HG03095 (cell line): ENCODE results near the gene TRIM73.
A peak's percentile ranks its signal among the peaks of the same experiment; 100 is the strongest.
"Not testable (repeated sequence)": the region's sequence is repeated elsewhere in the genome, so short reads cannot be mapped to it uniquely, and the experiment has no call there.

Experiments
- ATAC-seq: cut with Tn5 transposase; IDR thresholded peaks from one replicate; pipeline ENCODE4 v1.9.1; 2021; ENCODE audit warnings: moderate library complexity; ENCODE audit not compliant: unreplicated experiment

TRIM73 gene

GRCh38 chr7:75395329-75395728, at the start of gene TRIM73:
TRIM73 (plus strand) TSS chr7:75395629; CDS start chr7:75398934, 3,305 bp downstream.
- not testable (repeated sequence) for ATAC-seq

- peak; percentile 65 for ATAC-seq
These were observed 36.5 kb upstream of the TRIM73 start for GRCh38 chr7:75358671-75359541.

GRCh38 chr7:75359542-75359848, 35.9 kb upstream of the TRIM73 start:
- peak; percentile 39 for ATAC-seq

- ATAC-seq, result not testable (repeated sequence)
These were observed 31.4 kb upstream of the TRIM73 start for GRCh38 chr7:75364079-75364478.

GRCh38 chr7:75366643-75367042, 28.8 kb upstream of the TRIM73 start:
- ATAC-seq, result not testable (repeated sequence)

GRCh38 chr7:75367313-75367712, 28.1 kb upstream of the TRIM73 start:
- not testable (repeated sequence) for ATAC-seq

- ATAC-seq, result not testable (repeated sequence)
These were observed 21.3 kb upstream of the TRIM73 start for GRCh38 chr7:75374144-75374518.

- not testable (repeated sequence) for ATAC-seq
These were observed 20.7 kb upstream of the TRIM73 start for GRCh38 chr7:75374519-75375317.

- ATAC-seq, result not testable (repeated sequence)
These were observed 2.2 kb upstream of the TRIM73 start for GRCh38 chr7:75393194-75393593.

- not testable (repeated sequence) for ATAC-seq
These were observed 2.4 kb downstream of the TRIM73 start for GRCh38 chr7:75397865-75398264.

- ATAC-seq, result peak; percentile 51
These were observed 3.6 kb downstream of the TRIM73 start for GRCh38 chr7:75398771-75399700.

- ATAC-seq, result not testable (repeated sequence)
These were observed 5.1 kb downstream of the TRIM73 start for GRCh38 chr7:75400575-75400974.

- ATAC-seq, result not testable (repeated sequence)
These were observed 8.3 kb downstream of the TRIM73 start for GRCh38 chr7:75403455-75404443.

GRCh38 chr7:75404663-75405062, 9.2 kb downstream of the TRIM73 start:
- ATAC-seq, result not testable (repeated sequence)

- peak; percentile 94 for ATAC-seq
These were observed 14.7 kb downstream of the TRIM73 start for GRCh38 chr7:75409880-75410822.

- not testable (repeated sequence) for ATAC-seq
These were observed 15.4 kb downstream of the TRIM73 start for GRCh38 chr7:75410823-75411173.

GRCh38 chr7:75414204-75414603, 18.8 kb downstream of the TRIM73 start:
- not testable (repeated sequence) for ATAC-seq

- ATAC-seq, result not testable (repeated sequence)
These were observed 19.4 kb downstream of the TRIM73 start for GRCh38 chr7:75414708-75415427.
